PC-3 (cell line): ENCODE measurements around the gene NES. TPM values are rescaled to one million over a fixed set of nuclear protein-coding genes. Genes with fewer than 3 reads are reported as not detected.

Experiments
- ATAC-seq: fragments of 200-7000 bp; cut with Tn5 transposase; 2 replicates; pipeline ENCODE4 v1.9.1; 2020; ENCODE audit warnings: mild to moderate bottlenecking, moderate library complexity
- BruUV-seq: library from RNA; stranded (reverse); fragments of 400-500 nt; replicated peaks from 2 replicates; lab custom pipeline; 2021; lab: Mats Ljungman, UMichigan
- CTCF ChIA-PET: fragments of 300-600 bp; sonication (Branson Sonifier 250); formaldehyde crosslinking; loops from one replicate; lab custom pipeline; 2022; ENCODE audit warnings: antibody characterized with exemption; lab: Charles Lee
- POLR2A ChIA-PET: fragments of 300-600 bp; sonication (Branson Sonifier 250); formaldehyde crosslinking; loops from one replicate; lab custom pipeline; 2022; ENCODE audit warnings: antibody characterized with exemption; ENCODE audit not compliant: unreplicated experiment; lab: Charles Lee
- DNase-seq: peaks from one replicate; pipeline ENCODE4 v3.0.0-alpha.2; 2015
- H2AFZ ChIP-seq: fragments of 300-600 bp; sonication (generic); 2 replicates; pipeline ENCODE4 v1.6.0; 2016; ENCODE audit warnings: antibody characterized with exemption, low read length
- H3F3A ChIP-seq: fragments of 300-600 bp; sonication (generic); one replicate; pipeline ENCODE4 v1.6.0; 2017; ENCODE audit warnings: antibody characterized with exemption, low read length, control low read depth, mild to moderate bottlenecking; ENCODE audit not compliant: unreplicated experiment
- H3K27ac ChIP-seq: fragments of 300-600 bp; sonication (generic); 2 replicates; pipeline ENCODE4 v1.5.1; 2016; ENCODE audit warnings: mild to moderate bottlenecking, low read length
- H3K27me3 ChIP-seq: fragments of 300-600 bp; sonication (generic); 2 replicates; pipeline ENCODE4 v1.6.1; 2016; ENCODE audit warnings: low read length, mixed read lengths
- H3K36me3 ChIP-seq: fragments of 300-600 bp; sonication (generic); 2 replicates; pipeline ENCODE4 v1.6.1; 2016; ENCODE audit warnings: low read depth, mixed run types, low read length, mixed read lengths
- H3K4me1 ChIP-seq: fragments of 300-600 bp; sonication (generic); 2 replicates; pipeline ENCODE4 v1.5.1; 2016; ENCODE audit warnings: low read length; ENCODE audit not compliant: insufficient read depth
- H3K4me2 ChIP-seq: fragments of 300-600 bp; sonication (generic); 2 replicates; pipeline ENCODE4 v1.6.0; 2016; ENCODE audit warnings: low read length
- H3K4me3 ChIP-seq: fragments of 300-600 bp; sonication (generic); 2 replicates; pipeline ENCODE4 v1.5.1; 2016; ENCODE audit warnings: mild to moderate bottlenecking, low read length, mixed read lengths
- H3K79me2 ChIP-seq: fragments of 300-600 bp; sonication (generic); 2 replicates; pipeline ENCODE4 v1.6.1; 2017; ENCODE audit warnings: low read length, mixed read lengths
- H3K9ac ChIP-seq: fragments of 300-600 bp; sonication (generic); 2 replicates; pipeline ENCODE4 v1.6.0; 2016; ENCODE audit warnings: mild to moderate bottlenecking, low read length
- H3K9me2 ChIP-seq: fragments of 300-600 bp; sonication (generic); replicated peaks from 2 replicates; pipeline ENCODE4 v1.6.1; 2016; ENCODE audit warnings: mixed run types, low read length, mixed read lengths
- H3K9me3 ChIP-seq: fragments of 300-600 bp; sonication (generic); 2 replicates; pipeline ENCODE4 v1.6.1; 2016; ENCODE audit warnings: low read length, mixed read lengths
- H4K20me1 ChIP-seq: fragments of 300-600 bp; sonication (generic); 2 replicates; pipeline ENCODE4 v1.6.1; 2016; ENCODE audit warnings: low read length, mixed read lengths
- EZH2 ChIP-seq: fragments of 300-600 bp; sonication (generic); IDR thresholded peaks from one replicate; pipeline ENCODE4 v1.6.1; 2017; ENCODE audit warnings: antibody characterized with exemption, mild to moderate bottlenecking, low read length; ENCODE audit not compliant: unreplicated experiment
- EZH2phosphoT487 ChIP-seq: fragments of 300-600 bp; sonication (generic); IDR thresholded peaks from 2 replicates; pipeline ENCODE4 v1.6.1; 2018; ENCODE audit warnings: mild to moderate bottlenecking, antibody characterized with exemption, low read length, borderline replicate concordance
- intact Hi-C: fragments of 100-400 bp; cut with micrococcal nuclease; formaldehyde crosslinking; loops from 2 replicates; pipeline ENCODE4 v1.9.0; 2023
- total RNA-seq: library from RNA; depleted of rRNA; stranded (reverse); fragments of >200 nt; gene quantifications from 2 replicates; pipeline ENCODE4 v1.2.3, GENCODE V29; 2014
- TF ChIP-seq, protein P1 (sequence below): fragments of 300-600 bp; sonication (generic); conservative IDR thresholded peaks from 2 replicates; pipeline ENCODE4 v1.5.1; 2017; ENCODE audit warnings: antibody characterized with exemption, low read depth, mild to moderate bottlenecking, low read length

Gene NES
- total RNA-seq, 1 experiment from 2014 or later, result 58.2 TPM

DNA sequence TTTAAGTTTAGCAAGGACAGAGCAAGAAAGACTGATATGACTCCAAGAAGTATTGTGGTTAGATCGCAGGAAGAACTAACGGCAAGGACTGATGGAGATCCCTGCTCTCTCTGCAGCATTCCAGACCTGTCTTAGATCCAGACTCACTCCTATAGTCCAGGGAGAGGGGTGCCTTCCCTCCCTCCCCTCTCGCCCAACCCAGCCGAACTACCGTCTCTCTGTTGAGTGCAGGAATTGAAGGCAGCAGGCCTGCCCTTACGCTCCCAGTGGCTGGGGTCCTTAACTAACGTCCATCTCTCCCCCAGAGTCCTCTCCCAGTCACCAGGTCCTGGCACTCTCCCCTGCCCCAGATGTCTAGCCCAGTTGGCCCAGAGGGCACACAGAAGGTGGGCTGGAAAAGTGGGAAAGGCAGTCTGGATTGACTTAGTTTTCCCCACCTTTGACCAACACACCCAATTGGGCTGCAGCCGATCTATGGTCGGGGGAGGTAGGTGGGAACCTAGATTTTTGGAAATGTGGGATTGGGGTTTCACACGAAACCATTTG lies 27.0 kb upstream of the NES start:
- H3K9me2 ChIP-seq, result no peaks in the 10 kb centered on the region
- H2AFZ ChIP-seq, result peak overlapping the region; percentile 83; the same call in 1 of the 2 replicates
- no peak for TF ChIP-seq EZH2
- TF ChIP-seq, protein P1, sequence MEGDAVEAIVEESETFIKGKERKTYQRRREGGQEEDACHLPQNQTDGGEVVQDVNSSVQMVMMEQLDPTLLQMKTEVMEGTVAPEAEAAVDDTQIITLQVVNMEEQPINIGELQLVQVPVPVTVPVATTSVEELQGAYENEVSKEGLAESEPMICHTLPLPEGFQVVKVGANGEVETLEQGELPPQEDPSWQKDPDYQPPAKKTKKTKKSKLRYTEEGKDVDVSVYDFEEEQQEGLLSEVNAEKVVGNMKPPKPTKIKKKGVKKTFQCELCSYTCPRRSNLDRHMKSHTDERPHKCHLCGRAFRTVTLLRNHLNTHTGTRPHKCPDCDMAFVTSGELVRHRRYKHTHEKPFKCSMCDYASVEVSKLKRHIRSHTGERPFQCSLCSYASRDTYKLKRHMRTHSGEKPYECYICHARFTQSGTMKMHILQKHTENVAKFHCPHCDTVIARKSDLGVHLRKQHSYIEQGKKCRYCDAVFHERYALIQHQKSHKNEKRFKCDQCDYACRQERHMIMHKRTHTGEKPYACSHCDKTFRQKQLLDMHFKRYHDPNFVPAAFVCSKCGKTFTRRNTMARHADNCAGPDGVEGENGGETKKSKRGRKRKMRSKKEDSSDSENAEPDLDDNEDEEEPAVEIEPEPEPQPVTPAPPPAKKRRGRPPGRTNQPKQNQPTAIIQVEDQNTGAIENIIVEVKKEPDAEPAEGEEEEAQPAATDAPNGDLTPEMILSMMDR, result no peak
- TF ChIP-seq EZH2phosphoT487, result no peak
- H3F3A ChIP-seq, result no peaks in the 10 kb centered on the region
- peak overlapping the region; percentile 71 for H3K4me3 ChIP-seq
- 0 out of 2 replicates have a peak overlapping the region, but pooled peaks have one; percentile 48 for H3K27ac ChIP-seq
- no peak for ATAC-seq
- peak overlapping the region; percentile 63 for H3K9ac ChIP-seq
- H3K9me3 ChIP-seq, result no peaks in the 10 kb centered on the region
- intact Hi-C loops, result no loop called here
- peaks cover 17% of the 10 kb centered on the region for H3K79me2 ChIP-seq
- DNase-seq, result no peak
- no peaks in the 10 kb centered on the region; the same call in 1 of the 2 replicates for H3K36me3 ChIP-seq
- POLR2A ChIA-PET, result interaction anchor here (0.6 kb wide), 1 partner anchor 27 kb away, joined by 3 read pairs; no protein-coding TSS in a partner anchor
- no peaks in the 10 kb centered on the region for H3K27me3 ChIP-seq
- CTCF ChIA-PET, result interaction anchor here (0.7 to 3.7 kb wide), 3 partner anchors 14 to 110 kb away, joined by 3 to 84 read pairs (median 13); no protein-coding TSS in a partner anchor
- no TSS peak for BruUV-seq
- H3K4me2 ChIP-seq, result peak overlapping the region; percentile 98
- H4K20me1 ChIP-seq, result no peaks in the 10 kb centered on the region
- peaks cover 43% of the 10 kb centered on the region for H3K4me1 ChIP-seq

DNA sequence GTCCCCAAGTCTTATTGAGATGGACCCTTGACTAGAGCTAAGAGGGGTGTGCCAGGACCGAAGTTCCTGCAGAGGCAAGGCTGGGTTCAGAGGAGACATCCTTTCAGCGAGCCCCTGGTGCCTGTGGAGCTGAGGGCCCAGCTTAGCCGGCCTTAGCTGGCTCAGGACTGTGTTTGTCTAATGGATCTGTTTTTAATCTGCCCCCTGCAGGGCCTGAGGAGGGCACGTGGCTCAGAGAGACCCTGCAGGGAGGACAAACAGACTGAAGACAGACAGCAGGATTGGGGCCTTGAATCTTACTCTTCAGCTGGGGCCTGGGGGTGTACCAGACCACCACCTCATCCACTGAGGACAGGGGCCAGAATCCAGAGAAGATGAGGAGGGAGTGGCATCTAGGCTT lies 26.5 kb upstream of the NES start:
- TF ChIP-seq, protein P1, result no peak
- TF ChIP-seq EZH2phosphoT487, result no peak
- TF ChIP-seq EZH2, result no peak
- no peaks in the 10 kb centered on the region for H3K9me3 ChIP-seq
- H3K9me2 ChIP-seq, result no peaks in the 10 kb centered on the region
- no TSS peak for BruUV-seq
- peaks cover 42% of the 10 kb centered on the region for H3K4me1 ChIP-seq
- no peaks in the 10 kb centered on the region for H3F3A ChIP-seq
- intact Hi-C loops, result no loop called here
- no peaks in the 10 kb centered on the region for H3K27me3 ChIP-seq
- ChIA-PET POLR2A (no interaction called here), CTCF (interaction anchor here (2.0 kb wide), 1 partner anchor 14 kb away, joined by 13 read pairs; no protein-coding TSS in a partner anchor)
- ATAC-seq (no peak), DNase-seq (no peak)
- peak overlapping the region; percentile 98 for H3K4me2 ChIP-seq
- no peaks in the 10 kb centered on the region; the same call in 1 of the 2 replicates for H3K36me3 ChIP-seq
- H3K27ac ChIP-seq, result no peak overlapping the region
- H3K4me3 ChIP-seq, result peak overlapping the region; percentile 71; the same call in 1 of the 2 replicates
- H4K20me1 ChIP-seq, result no peaks in the 10 kb centered on the region
- no peak overlapping the region for H2AFZ ChIP-seq
- peak overlapping the region; percentile 63; the same call in 1 of the 2 replicates for H3K9ac ChIP-seq
- peaks cover 17% of the 10 kb centered on the region for H3K79me2 ChIP-seq

DNA sequence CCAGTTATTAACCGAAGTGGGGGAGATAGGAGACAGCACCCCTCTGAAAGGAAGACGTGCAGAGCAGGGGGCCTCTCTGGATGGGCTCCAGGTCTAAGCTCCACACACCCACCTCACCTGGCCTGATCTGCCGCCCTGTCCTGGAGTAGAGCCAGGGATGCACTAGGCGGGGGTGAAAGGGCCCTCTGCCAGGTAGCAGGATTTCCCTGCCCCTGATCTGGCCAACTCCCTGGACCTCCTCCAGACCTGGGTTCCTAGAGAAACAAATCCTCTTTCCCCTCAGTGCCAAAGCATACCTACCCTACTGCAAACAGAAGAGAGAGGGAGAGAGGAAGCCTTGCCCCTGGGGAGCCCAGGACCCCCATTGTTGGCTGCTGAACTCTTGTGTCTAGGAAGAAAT lies 26.1 kb upstream of the NES start:
- no peaks in the 10 kb centered on the region for H3K9me2 ChIP-seq
- peak overlapping the region; percentile 98 for H3K4me2 ChIP-seq
- peaks cover 42% of the 10 kb centered on the region for H3K4me1 ChIP-seq
- H3K27ac ChIP-seq, result no peak overlapping the region
- ATAC-seq (no peak), DNase-seq (no peak)
- no TSS peak for BruUV-seq
- H4K20me1 ChIP-seq, result no peaks in the 10 kb centered on the region
- H2AFZ ChIP-seq, result no peak overlapping the region
- CTCF ChIA-PET, result interaction anchor here (2.0 kb wide), 1 partner anchor 14 kb away, joined by 13 read pairs; no protein-coding TSS in a partner anchor
- POLR2A ChIA-PET, result no interaction called here
- no peaks in the 10 kb centered on the region for H3K27me3 ChIP-seq
- intact Hi-C loops, result no loop called here
- TF ChIP-seq EZH2 (no peak), EZH2phosphoT487 (no peak)
- TF ChIP-seq, protein P1, result no peak
- no peaks in the 10 kb centered on the region for H3K9me3 ChIP-seq
- H3K4me3 ChIP-seq, result peak overlapping the region; percentile 71; the same call in 1 of the 2 replicates
- H3F3A ChIP-seq, result no peaks in the 10 kb centered on the region
- 0 out of 2 replicates have a peak overlapping the region, but pooled peaks have one; percentile 63 for H3K9ac ChIP-seq
- no peaks in the 10 kb centered on the region; the same call in 1 of the 2 replicates for H3K36me3 ChIP-seq
- peaks cover 17% of the 10 kb centered on the region for H3K79me2 ChIP-seq
